ENCODE measurements around the gene CRMP1. TPM values are rescaled to one million over a fixed set of nuclear protein-coding genes. Genes with fewer than 3 reads are reported as not detected.

Gene CRMP1
- 1 to 10 TPM in 1 of 3 donors, under 1 TPM in 2; 0.22 to 2.2 (median 0.70) TPM for polyA plus RNA-seq

- 6 to 12% (median 7%) methylated on average over 19 to 64 of the region's 67 CpGs for WGBS, 3 donors
- no peak within 1 kb of the TSS for H3K27ac ChIP-seq (ENCODE audit: low read depth, low read length)
These were observed at the start of gene CRMP1 for GRCh38 chr4:5893004-5893580. CRMP1 (minus strand) TSS chr4:5893086; CDS start chr4:5892969, 117 bp downstream.

DNA sequence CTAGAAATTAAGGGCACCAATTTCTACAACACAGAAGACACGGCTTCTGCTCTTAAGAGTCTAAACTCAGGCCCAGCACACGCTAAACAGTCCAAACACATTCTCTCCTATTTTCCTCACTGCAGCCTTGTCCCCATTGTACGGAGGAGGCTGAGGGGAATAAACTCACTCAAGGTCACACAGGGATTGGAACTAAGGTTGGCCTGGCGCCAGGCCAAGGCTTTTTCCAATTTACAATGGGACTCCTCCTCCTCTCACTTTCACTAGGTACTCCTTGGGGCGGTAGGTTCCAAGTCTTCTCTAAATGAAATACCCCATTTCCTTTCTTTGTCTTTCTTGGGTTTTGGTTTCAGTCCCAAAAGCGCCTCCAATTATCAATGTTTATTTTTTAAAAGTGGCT, 48.7 kb upstream of the CRMP1 start:
- WGBS, 3 donors: 49 to 74% (median 67%) methylated on average over 6 of the region's 6 CpGs
- no peak overlapping the region for H3K27ac ChIP-seq (ENCODE audit: low read depth, low read length)

DNA sequence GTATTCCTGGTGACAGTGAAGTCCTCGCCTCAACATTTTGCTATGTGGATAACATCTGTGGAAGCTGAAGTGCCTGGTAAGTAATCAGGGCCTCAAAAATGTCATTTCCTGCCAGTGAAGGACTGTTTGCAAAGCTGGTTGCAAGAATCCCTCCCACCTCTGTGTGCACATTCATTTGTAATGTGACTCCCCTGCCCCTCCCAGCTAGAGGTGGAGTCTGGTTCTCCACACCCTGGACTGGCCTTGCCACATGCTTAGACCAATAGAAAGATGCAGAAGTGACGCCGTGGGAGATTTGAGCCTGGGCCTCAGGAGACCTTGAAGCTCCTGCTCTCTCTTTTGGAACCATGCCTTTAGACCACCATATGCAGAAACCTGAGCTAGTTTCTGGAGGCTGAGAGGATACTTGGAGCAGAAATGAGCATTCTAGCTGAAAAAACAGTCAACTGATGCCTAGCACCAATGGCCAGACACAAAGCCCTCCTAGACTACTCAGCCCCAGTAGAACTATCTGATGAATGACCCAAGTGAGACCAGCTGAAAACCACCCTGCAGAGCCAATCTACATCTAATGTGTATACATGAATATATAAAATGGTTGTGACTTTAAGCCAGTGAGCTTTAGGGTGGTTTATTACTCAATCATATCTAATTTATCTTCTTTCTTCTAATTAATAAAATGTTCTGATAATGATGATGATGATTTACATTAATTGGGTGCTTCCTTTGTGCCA, 47.8 kb upstream of the CRMP1 start:
- WGBS, 3 donors: 45 to 71% (median 66%) methylated on average over 3 of the region's 3 CpGs
- no peak overlapping the region for H3K27ac ChIP-seq (ENCODE audit: low read depth, low read length)

DNA sequence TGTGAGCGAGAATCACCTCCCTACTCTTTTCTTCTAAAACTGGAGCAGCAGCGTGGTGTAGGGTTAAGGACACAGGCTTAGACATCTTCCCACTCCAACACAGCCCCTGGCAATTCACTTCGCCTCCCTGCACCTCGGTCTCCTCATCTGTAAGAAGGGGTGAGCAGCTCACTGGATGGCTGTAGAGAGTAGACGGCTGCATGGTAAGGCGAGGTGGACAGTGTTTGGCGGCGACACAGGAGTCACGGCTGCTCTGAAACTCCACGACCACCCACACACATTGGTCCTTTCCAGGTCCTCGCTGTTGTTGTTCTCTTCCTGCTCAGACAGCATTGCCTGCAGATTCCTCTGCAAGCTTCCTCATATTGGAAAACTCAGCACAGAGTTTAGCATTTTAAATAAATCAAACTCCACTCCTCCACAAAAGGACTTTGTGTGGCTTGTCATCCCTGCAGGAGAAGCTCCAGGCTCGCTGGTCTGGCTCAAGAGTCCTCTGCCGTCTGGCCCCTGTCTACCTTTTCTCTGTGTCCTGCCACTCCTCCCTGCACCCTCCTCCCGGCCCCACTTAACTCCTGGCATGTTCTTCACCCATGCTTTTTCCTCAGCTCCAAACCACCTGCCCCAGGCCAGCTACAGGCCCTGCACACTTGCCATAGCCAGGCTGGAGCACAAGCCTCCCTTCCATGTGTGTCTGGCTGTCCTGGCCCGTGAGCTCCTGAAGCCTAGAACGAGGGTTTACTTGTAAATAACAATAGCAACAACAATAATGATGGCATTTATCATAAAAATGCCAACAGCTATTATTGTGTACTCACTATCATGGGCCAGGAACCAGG, 41.3 kb upstream of the CRMP1 start:
- H3K27ac ChIP-seq (ENCODE audit: low read depth, low read length): no peak overlapping the region
- WGBS, 3 donors: 50 to 68% (median 65%) methylated on average over 16 of the region's 16 CpGs

- 32 to 55% (median 41%) methylated on average over 4 of the region's 4 CpGs for WGBS, 3 donors
- H3K27ac ChIP-seq (ENCODE audit: low read depth, low read length): no peak overlapping the region
These were observed 40.2 kb upstream of the CRMP1 start for GRCh38 chr4:5933116-5933515.

DNA sequence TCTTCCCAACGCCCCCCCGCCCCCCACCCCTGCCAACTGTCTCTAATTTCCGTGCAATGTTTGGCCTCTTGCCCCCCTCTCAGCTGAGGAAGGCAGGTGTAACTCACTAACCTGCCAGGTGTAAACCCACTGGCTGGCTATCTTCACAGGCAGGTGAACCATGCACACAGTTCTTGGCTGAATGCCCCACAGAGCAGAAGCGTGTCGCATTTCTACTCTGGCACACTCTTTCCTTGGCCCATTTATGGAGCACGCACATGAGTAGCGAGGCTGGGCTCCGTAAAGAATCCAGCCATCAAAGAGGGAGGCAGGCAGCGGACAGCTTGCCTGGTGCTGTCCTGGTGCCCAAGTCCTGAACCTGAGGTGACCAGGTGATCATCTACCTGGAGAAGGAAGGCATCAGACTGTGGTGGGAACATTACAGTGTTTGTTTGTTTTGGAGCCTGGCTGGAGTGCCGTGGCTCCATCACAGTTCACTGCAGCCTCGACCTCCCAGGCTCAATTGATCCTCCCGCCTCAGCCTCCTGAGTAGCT, 39.2 kb upstream of the CRMP1 start:
- no peak overlapping the region for H3K27ac ChIP-seq (ENCODE audit: low read depth, low read length)
- 45 to 72% (median 66%) methylated on average over 12 of the region's 12 CpGs for WGBS, 3 donors

- 34 to 53% (median 47%) methylated on average over 9 of the region's 9 CpGs for WGBS, 3 donors
- no peak overlapping the region for H3K27ac ChIP-seq (ENCODE audit: low read depth, low read length)
These were observed 38.6 kb upstream of the CRMP1 start for GRCh38 chr4:5931526-5931925.

DNA sequence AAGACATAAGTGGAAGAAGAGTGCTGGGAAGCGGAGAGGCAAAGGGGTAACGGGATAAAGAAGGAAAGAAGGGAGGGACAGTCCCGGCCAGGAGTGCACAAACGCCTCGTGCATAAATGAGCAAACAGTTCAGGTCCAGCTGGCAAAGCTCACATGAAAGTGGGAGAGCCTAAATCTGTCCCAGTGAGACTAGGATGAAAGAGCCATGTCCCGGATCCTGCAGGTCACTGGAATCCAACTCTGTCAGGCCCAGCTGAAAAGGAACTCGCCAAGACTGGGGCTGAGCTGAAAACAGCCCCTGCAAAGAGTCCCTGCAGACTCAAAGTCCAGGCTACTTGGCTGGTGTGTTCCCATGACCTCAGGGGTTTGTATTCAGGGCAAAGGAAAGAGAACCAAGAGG, 38.0 kb upstream of the CRMP1 start:
- no peak overlapping the region for H3K27ac ChIP-seq (ENCODE audit: low read depth, low read length)
- WGBS, 3 donors: 37 to 65% (median 56%) methylated on average over 7 of the region's 7 CpGs

DNA sequence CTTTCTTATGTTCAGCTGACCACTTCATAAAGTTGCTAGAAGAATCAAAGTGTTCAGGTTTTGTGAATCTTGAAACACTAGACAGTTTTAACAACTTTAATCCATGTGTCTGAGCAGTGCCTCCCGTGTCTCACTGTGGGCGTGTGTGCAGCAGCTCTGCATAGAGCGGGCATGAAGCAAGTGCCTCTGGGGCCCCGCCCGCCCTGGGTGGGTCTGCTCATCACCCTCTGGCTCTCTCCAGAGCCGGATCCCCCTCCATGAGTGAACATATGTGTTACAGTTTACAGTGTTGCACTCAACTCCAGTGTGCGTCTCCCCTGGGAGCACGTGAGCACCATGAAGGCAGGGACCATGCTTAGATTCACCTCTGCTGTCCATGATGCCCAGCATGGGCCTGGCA, 37.6 kb upstream of the CRMP1 start:
- 78 to 83% (median 82%) methylated on average over 8 of the region's 8 CpGs for WGBS, 3 donors
- H3K27ac ChIP-seq (ENCODE audit: low read depth, low read length): no peak overlapping the region

- no peak overlapping the region for H3K27ac ChIP-seq (ENCODE audit: low read depth, low read length)
- WGBS, 3 donors: 52 to 71% (median 68%) methylated on average over 8 of the region's 8 CpGs
These were observed 36.0 kb upstream of the CRMP1 start for GRCh38 chr4:5928844-5929420.

GRCh38 chr4:5928274-5928673, 35.4 kb upstream of the CRMP1 start:
- no peak overlapping the region for H3K27ac ChIP-seq (ENCODE audit: low read depth, low read length)
- WGBS, 3 donors: 55 to 70% (median 56%) methylated on average over 8 of the region's 8 CpGs

DNA sequence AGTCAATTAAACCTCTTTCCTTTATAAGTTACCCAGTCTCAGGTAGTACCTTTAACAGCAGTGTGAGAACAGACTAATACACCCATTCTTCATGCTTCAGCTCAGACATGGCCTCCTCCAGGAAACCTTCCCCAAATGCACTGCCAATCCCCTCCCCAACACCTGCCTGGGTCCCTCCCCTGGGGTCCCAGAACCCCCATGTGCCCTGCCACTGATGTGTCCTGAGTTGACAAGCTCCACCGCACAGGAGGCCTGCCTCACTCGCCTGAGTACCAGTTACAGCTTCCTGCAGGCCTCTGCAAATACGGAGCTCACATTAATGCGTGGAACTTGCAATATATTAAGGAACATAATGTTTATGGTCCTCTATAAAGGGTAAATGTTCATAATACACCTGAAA, 34.9 kb upstream of the CRMP1 start:
- no peak overlapping the region for H3K27ac ChIP-seq (ENCODE audit: low read depth, low read length)
- 65 to 79% (median 77%) methylated on average over 4 of the region's 4 CpGs for WGBS, 3 donors

DNA sequence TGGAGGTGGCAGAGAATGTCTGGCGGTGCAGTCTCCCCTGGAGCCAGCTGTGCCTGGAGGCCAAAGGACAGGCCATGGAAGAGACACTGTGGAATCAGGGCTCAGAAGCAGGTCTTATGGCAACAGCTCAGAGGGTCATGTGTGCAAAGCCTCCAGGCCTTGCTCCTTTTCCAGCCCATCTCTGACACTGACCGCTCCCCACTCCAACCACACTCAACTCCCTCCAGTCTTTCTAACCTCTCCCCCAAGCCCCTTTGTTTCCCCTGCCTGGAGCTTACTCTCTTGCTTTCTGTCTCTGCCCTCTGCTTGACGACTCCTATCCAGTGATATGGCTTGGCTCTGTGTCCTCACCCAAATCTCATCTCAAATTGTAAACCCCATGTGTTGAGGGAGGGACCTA, 34.2 kb upstream of the CRMP1 start:
- WGBS, 3 donors: 86 to 92% (median 86%) methylated on average over 3 of the region's 3 CpGs
- H3K27ac ChIP-seq (ENCODE audit: low read depth, low read length): no peak overlapping the region

- H3K27ac ChIP-seq (ENCODE audit: low read depth, low read length): no peak overlapping the region
- WGBS, 3 donors: 48 to 68% (median 56%) methylated on average over 7 of the region's 7 CpGs
These were observed 33.7 kb upstream of the CRMP1 start for GRCh38 chr4:5926598-5926997.

DNA sequence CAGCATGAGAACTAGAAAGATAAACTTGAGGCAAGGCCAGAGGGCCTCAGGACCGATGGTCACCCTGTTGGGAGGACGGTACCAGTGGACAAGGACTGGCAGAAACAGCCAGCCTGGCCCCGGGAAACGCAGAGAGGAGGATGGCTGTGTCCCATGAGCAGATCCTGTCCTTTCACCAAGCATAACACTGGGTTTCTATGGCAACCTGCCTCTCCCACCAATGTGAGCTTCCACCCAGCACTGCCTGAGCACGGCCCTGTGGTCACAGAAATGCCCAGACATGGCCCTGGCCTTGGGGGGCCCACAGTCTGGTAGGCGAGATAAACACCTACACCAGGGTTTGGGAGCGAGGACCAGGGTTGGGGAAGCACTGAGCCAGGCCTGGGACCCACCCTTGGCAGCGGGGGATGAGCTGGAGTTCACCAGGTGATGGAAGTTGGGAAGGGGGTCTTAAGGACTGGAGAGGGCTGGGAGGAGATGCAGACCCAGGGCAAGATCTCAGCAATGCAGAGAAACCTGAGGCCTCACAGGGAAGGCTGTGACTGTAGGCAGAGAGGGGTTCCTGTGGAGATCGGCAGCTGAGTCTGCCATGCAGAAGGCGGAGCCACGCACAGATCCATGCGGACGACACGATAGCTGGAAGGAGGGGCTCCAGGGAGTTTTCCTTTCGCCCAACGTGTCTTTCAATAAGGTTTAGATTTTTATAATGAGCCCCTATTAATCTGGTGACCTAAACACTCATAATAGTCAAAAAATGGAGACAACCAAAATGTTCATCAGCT, 32.7 kb upstream of the CRMP1 start:
- 74 to 87% (median 81%) methylated on average over 16 of the region's 16 CpGs for WGBS, 3 donors
- H3K27ac ChIP-seq (ENCODE audit: low read depth, low read length): no peak overlapping the region

DNA sequence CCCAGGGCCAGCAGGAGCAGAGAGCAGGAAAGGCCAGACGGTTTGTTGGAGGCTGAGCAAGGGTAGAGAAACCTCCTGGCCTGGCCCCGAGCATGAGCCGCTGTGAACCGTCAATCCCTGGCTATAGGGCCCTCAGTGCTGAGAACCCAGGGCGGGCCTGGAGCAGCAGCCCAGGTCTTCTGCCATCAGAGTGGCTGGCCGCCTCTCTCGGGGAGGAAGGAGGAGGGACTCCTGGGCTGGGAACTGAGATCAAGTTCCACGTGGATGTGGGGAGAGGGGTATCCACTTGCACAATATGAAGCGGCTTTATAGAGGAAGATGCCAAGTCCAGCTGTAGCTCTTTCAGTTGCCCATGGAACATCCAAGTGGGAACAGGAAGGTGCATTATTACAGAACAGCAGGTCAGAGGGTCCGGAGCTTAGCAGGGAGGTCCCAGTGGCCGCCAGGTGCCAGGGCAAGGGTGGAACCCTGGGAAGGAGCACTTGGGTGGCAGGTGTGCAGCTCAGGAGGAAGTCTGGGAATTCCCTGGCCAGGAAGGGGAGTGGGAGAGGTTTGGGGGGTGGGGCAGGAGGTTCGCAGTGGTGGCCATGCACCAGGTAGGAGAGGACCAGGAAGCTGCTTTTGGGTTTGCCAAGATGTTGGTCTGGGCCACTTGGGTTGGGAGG, 31.7 kb upstream of the CRMP1 start:
- H3K27ac ChIP-seq (ENCODE audit: low read depth, low read length): no peak overlapping the region
- 60 to 78% (median 74%) methylated on average over 12 of the region's 12 CpGs for WGBS, 3 donors

GRCh38 chr4:5923376-5923775, 30.5 kb upstream of the CRMP1 start:
- no peak overlapping the region for H3K27ac ChIP-seq (ENCODE audit: low read depth, low read length)
- WGBS, 3 donors: 69 to 81% (median 70%) methylated on average over 6 of the region's 6 CpGs

GRCh38 chr4:5922556-5922955, 29.7 kb upstream of the CRMP1 start:
- 67 to 98% (median 95%) methylated on average over 3 of the region's 3 CpGs for WGBS, 3 donors
- H3K27ac ChIP-seq (ENCODE audit: low read depth, low read length): no peak overlapping the region

All from adipose tissue (tissue), 3 donors.